Measurements from ENCODE around the gene AKAP8L.

- TF ChIP-seq EZH2 (IDR thresholded peaks at IDR 0.05) = no peak
- TF ChIP-seq POLR2AphosphoS5 (IDR thresholded peaks at IDR 0.05; ENCODE audit: borderline replicate concordance, low read depth, low read length) = no peak
- no peak for TF ChIP-seq FOXP2 (optimal IDR thresholded peaks at IDR 0.05; ENCODE audit: control extremely low read depth, extremely low read length, insufficient read depth)
Measured at GRCh38 chr19:15456441-15456840, 37.7 kb upstream of the AKAP8L start.
